GM12873 (cell line): ENCODE measurements around the gene MITD1.

Experiments
- TF ChIP-seq, protein P1 (sequence below): IDR thresholded peaks from 2 replicates; pipeline ENCODE4 v1.5.1; 2012; ENCODE audit warnings: low read depth, mild to moderate bottlenecking, moderate library complexity, low read length, control low read depth; ENCODE audit not compliant: insufficient read depth; ENCODE audit errors: missing control alignments

The MITD1 gene

GRCh38 chr2:99127981-99128380 lies 52.9 kb downstream of the MITD1 start:
- TF ChIP-seq, protein P1, sequence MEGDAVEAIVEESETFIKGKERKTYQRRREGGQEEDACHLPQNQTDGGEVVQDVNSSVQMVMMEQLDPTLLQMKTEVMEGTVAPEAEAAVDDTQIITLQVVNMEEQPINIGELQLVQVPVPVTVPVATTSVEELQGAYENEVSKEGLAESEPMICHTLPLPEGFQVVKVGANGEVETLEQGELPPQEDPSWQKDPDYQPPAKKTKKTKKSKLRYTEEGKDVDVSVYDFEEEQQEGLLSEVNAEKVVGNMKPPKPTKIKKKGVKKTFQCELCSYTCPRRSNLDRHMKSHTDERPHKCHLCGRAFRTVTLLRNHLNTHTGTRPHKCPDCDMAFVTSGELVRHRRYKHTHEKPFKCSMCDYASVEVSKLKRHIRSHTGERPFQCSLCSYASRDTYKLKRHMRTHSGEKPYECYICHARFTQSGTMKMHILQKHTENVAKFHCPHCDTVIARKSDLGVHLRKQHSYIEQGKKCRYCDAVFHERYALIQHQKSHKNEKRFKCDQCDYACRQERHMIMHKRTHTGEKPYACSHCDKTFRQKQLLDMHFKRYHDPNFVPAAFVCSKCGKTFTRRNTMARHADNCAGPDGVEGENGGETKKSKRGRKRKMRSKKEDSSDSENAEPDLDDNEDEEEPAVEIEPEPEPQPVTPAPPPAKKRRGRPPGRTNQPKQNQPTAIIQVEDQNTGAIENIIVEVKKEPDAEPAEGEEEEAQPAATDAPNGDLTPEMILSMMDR: no peak
